ENCODE measurements around the gene PRKAA1.

GRCh38 chr5:40733879-40734563 is 64.2 kb downstream of the PRKAA1 start:
- no peak for TF ChIP-seq CTCF (IDR thresholded peaks at IDR 0.05)
- no peak for TF ChIP-seq KAT7 (CRISPR knock-in tag; IDR thresholded peaks at IDR 0.05; ENCODE audit: borderline replicate concordance)
- TF ChIP-seq ZNF416 (CRISPR knock-in tag; IDR thresholded peaks at IDR 0.05), result no peak
- TF ChIP-seq PRDM15 (CRISPR knock-in tag; IDR thresholded peaks at IDR 0.05), result no peak
- TF ChIP-seq USF2 (CRISPR knock-in tag; IDR thresholded peaks at IDR 0.05), result no peak
- no peak for TF ChIP-seq ATF3 (CRISPR knock-in tag; conservative IDR thresholded peaks at IDR 0.05)
- no peak for TF ChIP-seq CREB1 (CRISPR knock-in tag; IDR thresholded peaks at IDR 0.05)
- TF ChIP-seq ZNF263 (CRISPR knock-in tag; IDR thresholded peaks at IDR 0.05; ENCODE audit: low read depth), result no peak

Measured in WTC11 (cell line).